ENCODE data around the gene CNPY1.

Gene CNPY1

DNA sequence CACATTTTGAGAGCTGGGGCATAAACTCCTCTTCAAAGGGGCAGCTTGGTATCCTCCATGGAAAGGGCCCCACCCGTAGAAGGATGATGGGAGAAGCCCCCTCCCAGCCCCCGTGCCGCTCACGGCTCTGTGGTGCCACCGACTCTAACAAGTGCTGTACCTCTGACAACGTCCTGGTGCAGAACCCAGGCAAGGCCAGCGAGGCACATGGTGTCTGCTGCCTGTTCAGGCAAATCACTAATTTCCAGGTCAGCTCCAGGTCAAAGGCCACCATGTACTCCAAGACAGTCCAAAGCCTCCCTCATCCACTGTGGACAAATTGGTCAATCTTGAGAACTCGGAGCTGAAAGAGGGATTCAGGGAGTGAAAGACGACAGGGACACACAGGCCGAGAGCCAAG, 11.4 kb upstream of the CNPY1 start:
- no peak for DNase-seq

DNA sequence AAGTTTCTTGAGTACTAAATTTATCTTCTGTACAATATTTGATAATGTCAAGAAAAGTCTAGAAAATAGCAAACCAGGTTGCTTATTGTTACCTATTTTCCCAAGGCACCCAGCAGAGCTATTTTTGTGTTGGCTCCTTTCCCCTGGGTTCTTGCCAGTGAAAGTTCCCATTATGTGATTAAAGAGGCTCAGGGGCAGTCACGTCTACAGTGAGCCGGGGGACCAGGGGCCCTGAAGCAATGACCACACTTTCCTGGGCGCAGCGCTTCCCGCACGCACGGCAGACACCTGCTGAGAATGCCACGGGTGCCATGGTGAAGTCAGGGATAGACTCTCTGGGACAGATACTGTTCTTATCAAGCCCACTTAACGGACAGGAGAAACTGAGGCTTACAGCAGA, 10.4 kb upstream of the CNPY1 start:
- DNase-seq: no peak

DNA sequence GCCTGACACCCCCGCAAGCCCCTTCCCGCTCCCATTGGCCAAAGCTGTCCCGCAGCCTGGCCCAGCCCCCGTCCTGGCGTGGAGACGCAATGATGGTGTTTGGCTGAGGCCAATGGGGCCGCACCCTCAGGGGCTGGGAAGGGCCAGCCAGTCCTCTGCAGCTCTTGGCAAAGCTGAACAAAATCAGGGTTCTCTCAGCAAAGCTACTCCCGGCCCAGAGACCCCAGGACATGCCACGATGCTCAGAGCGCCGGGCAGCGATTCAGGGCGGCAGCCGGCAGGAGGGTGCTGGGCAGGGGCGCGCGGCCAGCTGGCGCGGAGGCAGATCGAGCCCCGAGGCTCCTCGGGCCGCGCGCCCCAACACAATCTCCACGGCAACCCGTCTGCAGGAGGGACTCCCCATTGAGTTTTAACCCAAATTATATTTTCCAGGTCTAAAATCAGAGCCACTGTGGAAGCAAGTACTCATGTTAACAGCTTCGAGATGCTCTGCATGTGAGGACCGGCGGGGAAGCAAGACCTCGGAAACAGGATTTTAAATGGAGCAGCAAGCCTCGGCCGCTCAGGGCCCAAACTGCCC, 8.8 kb upstream of the CNPY1 start:
- DNase-seq: no peak

DNA sequence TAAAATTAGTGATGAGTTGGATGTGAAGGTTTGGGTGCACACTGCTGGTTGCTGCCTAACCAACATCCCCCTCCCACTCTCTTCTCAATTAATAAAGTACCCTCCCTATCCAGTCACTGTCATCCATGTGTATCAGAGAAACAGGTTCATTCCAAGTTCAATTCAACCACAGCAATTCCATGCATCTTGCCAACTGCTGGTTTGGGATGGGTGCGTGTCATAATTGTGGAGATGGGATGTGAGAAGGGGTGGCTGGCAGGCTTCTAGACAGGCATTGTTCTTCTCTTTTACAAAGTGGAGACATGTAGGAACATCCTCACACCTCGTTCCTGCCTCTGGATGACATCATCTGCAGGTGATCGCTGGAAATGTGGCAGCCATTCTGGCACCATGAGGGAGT, 7.5 kb upstream of the CNPY1 start:
- DNase-seq: no peak

DNA sequence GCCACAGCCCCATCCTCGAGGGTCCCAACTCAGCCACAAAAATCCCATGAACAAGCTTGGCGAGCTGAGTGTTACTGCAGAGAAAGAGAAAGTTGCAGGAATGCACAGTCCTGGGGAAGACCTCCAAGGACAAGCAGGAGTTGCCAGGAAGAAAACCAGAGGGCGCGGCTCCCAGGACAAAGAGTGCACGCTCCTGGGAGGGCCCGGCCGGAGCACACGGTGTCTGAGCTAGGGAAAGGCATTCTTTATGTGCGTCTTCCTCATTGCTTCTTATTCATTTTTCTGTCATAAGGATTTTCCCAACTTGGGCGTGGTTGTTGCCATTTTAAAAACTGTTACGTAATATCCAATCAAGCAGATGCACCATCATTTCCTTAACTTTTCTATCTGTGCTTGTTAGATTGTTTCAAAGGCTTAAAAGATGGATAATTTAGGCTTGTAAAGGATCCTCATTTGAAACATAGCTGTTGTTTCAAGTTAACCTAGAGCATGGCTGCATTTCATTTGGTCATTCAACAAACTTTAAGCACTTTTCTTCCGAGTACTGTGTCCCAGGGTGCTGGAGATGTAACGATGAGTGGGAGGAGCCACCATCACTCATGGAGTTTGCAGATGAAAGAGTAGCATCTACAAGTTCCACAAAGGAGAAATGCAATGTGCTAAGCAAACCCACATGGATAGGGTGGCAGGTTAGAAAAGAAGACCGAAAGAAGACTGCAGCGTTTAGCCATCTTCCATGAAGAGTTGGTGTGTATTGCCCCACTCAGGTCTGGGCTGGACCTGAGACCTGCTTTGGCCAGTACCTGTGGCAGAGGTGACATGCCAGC, 5.6 kb upstream of the CNPY1 start:
- no peak for DNase-seq

DNA sequence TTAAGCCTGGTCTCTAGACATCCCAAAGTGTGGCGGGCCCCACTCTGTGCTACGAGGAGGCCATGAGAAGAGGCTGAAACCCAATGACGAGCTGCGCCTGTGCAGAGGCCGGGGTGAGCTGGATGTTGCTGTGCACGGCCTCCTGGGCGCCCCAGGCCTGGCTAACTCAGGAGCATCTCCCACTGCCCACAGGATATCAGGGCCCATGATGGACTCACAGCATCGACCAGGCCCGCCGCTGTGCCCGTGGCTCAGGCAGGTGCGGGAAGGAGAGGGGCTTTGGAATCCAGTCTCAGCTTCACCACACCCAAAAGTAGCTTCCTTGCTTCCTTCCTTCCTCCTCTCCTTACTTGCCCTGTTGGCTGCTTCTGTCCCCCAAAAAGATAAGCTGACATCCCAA, 4.6 kb upstream of the CNPY1 start:
- DNase-seq: no peak

DNA sequence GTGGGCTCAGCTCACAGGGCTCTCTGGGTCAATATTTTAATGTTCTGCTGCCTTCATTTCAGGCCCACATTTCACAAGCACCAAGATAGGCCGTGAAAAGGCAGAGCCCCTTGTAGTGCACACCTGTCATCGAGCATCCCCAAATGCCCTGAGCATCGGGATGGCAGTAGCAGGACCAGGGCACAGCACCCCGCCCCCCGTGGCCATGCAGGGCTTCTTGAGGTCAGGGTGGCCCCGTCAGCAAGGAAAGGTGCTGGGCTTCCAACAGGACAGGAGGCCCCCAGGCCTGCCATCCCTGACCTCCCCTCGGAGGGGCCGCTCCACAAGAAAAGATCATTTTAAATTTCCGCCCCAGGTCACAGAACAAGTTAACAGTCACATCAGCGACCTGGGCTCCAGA, 2.9 kb upstream of the CNPY1 start:
- no peak for DNase-seq

DNA sequence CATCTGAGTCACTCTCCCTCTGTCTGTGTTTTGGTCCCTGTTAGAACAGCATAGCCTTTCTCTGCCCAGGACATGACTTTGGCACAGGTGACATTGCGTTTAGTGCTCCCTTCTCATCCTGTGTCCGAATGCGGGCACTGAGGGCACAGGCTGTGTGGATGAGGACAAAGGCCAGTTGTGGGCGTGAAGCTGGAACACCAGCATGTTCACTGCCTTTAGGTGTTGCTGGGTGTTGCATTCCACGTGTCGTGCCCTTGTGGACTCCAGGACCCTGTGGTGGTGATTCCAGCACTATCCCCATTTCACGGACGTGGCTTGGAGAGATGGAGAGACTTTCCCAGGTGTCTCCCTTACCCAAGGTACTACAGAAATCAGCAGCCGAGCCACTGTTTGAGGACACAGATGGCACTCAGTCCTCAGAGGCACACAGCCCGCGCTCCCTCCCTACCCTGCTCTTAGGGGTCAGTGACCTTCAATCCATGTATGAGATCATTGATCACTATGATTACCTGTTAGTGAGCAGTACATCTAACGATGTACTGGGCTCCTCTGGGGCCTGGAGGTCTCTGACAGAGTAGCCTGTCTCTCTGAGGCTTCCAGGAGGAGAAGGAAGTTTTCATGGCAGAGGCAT, 917 bp upstream of the CNPY1 start:
- DNase-seq: no peak

DNA sequence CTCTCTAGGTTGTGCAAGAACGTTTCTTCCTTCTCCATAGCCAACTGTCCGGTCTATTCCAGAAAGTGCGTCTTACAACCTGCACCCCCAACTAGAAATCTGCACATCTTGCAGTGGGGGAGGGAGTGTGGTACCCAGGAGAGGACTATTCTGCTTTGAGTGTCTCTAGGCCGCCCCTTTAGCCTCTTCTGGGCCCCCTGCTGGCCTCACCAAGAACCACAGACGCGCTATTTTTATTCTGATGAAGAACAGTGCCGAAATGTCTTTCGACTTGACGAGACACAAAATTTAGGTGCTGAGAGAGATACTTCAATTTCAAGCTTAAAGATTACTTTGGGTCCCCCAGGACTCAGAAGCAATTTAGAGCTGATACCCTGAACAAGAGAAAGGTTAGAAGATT, 1.0 kb downstream of the CNPY1 start:
- no peak for DNase-seq

DNA sequence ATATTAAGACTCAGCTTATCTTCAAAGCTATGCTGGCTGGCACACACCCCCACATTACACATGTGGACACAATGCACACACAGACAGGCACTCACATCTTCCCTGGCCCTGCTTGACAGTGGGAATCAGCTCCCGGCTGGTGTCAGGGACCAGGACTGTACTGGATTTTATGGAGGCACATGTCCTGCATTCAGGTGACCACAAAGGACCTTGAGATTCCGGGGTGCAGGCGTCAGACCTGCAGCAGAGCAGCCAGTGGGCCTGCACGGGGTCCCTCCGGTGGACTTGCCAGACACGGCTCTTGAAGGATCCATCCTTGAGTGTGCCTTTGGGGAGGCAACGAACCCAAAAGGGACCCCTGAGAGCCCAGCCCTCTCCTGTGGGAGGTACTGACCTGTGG, 1.9 kb downstream of the CNPY1 start:
- no peak for DNase-seq

DNA sequence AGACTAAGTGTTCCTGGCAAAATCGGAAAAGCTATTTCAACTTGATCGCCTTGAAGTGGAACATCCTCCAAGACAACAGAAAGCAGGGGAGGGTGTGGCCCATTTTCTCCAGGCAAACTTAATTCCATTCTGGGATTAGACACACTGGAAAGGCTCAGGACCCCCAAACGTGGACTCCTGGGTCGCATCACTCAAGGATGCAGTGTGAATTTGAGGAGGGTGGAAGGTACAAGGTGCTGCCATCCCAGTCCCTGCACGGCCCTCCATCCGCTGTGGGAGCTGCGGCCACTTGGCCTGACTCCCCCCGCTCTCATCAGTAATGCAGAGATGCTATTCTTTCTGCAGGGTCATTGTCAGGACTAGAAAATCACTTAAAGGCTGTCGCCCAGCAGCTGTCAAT, 2.4 kb downstream of the CNPY1 start:
- DNase-seq: no peak

DNA sequence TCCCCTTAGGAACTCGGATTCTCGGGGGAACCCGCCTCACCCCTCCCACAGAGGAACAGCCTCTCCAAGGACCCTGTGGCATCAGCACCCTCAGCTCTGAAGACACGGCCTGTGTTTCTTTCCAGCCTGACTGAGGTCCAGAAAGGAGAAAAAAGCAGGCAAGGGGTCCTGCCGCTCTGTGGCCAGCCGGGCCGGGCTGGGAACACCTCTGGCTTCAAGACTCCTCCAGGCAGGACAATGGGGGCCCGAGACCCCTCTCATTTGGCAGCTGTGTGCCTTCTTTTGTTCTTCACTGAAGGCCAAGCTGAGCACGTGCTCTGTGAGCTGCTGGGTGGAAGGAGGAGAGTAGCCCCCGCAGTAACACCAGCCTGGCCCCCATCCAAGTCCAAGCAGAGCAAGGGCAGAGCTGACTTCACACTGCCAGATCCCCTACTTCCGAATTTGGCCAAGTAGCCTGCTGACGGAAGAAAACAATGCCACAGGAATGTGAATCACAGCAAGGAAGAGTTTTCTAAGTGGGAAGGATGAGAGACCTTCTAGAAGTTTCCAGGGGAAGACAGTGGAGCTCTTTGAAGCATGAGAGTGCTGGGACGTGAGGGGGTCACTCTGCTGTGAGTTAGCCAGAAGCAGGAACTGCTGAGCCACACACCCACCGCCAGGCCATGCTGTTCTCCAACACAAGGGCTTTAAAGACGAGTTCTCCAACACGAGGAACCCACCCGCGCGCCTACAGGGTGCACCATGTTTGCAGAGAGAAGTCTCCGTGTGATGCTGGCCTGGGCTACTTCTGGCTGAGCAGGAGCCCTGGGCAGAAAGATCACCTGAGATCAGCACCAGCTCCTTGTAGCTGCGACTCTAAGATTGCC, 3.1 kb downstream of the CNPY1 start:
- no peak for DNase-seq

DNA sequence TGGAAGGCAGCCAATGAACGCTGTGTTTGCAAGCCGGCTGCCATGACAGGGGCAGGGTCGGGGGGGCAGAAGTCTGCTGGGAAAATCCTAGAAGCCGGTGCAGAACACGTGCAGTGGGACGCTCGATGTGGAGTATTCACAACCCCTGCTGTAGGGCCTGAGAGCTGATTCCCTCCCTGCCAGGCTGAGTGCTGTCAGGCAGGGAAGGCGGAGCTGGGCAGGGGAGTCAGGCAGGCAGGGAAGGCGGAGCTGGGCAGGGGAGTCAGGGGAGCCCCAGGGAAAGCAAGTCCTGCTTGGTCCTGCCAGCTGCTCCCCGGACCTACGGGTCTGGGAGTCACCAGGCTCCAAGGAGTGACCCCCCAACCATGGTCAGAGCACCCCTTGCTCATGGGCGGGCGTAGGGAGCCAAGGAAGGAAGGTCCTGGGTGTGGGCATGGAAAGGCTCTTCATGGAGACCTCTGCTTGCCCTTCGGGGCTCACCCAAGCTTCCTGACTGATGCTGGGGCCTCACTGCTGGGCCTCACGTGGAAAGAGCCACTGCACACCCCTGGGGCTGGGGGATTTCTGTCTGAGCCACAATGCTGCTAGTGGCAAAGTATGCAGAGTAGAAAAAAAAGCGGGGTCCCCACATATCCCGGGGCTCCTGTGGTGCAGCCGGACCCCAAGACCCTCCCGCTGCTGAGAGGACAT, 4.2 kb downstream of the CNPY1 start:
- no peak for DNase-seq

DNA sequence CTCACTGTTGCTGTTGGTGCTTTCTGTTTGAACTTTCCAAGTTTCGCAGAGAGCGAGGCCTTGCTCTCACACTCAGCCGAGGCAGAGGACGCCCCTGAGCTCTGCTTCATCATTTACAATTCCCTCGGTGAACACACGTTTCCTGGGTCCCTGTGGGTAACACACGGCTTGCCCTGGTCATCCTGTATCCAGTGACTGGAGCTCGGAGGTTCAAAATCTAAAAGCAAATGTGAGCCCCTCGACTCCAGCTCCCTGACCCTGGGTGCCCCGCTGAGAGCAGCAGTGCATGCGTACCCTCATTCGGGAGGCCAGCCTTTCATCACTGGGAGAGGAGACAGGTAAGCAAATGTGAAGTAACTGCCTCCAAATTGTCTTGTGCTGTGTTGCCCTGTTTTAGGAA, 5.8 kb downstream of the CNPY1 start:
- no peak for DNase-seq

DNA sequence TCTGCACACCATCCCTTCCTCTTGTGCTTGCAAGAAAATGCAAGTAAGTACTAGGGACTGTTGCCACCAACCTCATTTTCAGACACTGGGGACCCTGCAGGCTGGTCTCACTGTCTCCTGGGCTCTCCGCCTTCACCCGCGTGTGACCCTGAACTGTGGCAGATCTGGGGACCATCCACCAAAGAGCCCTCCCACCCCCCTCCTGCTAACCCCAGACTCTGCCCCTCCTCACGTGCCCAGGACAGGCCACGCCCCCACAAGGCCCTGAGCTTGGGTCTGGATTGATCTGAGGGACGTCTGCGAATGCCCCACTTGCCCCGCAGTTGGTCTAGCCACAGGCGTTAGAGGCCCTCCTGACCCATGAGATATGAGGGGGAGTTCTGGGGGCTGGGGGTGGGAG, 8.1 kb downstream of the CNPY1 start:
- DNase-seq: no peak

DNA sequence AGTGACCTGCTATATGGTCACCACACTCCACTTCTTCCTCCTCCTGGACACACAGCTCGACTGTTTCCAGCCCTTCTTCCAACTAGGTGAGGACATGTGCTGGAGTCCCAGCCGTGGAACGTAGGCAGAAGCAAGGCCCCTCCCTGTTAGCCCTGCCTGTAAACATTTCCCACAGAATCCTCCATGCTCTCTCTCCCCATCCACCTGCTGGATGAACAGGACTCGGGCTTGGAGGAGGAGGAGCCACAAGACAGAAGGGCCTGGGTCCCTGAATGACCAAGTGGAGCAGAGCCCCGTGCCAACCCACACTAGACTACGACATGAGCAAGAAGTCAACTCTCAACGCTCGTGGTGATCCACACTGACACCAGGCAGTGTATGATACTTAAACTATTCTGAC, 9.9 kb downstream of the CNPY1 start:
- DNase-seq: no peak

DNA sequence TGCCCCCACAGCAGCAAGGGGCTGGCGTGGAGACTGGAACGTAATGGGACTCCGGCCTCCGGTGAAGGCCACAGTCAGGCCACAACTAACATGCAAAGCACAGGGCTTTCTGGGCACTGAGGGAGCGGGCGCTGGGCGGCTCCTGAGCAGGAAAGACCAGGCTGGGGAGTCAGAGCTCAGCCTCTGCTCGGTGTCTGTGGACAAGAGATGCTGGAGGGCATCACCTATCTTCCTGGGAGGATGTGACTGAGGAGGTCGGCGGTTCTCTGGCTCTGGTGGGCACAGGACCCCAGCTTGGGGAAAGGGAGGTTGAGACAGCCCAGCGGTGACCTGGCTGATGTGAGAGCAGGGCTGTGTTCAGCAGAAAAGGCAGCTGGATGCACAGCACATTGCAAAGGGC, 11.7 kb downstream of the CNPY1 start:
- DNase-seq: no peak

DNA sequence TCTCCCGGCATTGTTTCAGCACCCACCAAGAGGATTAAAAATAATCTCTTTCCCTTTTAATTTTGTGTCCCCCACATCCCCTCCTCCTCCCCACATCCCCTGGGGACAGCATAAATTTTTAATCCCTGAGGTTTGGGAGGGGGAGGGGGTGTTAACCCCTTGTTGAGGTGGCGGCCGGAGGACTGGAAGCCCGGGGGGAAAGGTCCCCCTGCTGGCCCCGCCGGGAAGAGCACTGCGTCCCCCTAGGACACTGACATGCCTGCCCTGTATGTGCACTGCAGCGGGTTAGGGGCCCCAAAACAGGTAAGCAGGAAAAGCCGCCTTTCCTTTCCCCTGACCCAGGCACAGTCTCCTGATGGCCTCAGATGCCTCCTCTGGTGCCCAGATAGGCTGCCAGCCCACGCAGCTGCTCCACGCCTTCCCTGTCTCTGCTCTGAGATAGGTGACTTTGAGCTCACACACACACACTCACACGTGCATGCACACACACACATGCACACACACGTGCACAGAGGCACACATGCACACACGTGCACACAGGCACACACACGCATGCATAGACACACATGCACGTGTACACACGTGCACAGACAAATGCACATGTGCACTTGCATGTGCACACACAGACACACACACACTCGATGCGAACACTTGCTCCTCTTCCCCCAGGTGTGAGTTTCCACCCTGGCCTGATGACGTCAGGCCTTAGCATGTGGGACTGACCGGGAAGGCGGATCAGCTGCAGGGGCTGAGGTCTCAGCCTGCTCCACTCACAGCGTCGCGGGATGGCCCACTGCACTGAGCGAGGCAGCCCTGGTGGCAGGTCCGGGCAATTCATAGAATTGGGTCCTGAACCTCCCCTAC, 12.3 kb downstream of the CNPY1 start:
- DNase-seq: no peak

DNA sequence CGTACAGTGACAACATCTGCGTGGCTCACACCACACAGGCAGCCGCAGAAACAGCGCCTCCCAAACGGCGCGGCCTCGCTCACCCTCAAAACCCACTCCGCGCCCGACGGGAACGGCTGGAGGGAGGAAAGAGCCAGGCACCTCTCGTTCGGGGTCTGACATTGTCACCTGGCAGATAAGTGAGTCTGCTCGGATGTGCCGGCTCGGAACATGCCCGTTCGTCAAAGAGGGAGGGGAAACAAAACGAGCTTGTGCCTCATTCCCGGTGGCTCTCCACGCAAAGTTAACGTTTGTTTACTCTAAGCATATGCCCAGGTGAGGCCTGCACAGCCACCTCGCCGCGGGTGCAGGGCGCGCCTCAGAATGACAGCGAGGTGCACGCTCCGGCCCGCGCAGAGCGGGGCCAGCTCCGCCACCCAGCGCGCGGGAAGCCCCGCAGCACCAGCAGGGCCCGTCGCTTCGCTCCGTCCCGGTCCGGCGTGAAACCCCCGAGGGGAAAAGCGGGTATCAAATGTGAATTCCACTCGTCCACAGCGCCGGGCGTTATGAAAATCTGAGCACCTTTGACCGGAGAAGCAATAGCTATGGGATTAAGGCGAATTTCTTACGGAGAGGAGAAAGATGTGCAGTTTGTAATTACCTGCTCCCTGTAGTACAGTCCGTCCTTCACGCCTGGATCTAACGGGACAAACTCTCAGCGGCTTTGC, 13.1 kb downstream of the CNPY1 start:
- no peak for DNase-seq

DNA sequence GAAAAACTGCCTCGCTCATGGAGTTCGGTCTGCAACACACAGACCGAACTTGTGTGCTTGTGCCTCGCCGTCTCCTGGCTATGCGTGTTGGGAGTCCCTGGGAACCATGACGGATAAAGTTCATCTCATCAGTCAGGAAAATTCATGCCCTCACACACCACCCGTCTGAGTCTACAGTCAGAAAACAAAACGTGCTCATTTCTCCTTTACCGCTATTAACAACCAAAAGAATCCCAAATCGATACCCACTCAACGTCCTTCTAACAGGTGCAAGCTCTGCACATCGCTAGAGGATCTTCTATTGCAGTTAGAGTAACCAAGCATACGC, 13.6 kb downstream of the CNPY1 start:
- DNase-seq: no peak

DNA sequence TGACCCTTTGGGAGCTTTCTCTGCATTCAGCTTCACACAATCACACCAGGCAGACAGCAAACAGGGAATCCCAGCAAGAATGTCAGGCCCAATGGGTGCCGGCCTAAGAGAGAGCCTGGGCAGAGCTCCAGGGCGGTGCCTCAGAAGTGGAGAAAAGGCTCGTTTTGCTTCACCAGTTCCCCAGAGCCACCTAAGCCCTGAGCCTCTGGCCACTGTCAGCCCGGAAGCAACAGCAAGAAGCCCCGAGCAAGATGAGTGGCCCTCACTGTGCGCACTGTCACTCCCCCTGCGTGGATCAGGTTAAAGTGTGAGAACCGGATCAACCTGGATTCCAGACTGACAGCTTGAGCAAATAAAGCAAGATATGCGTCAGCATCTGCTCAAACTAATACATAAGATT, 14.7 kb downstream of the CNPY1 start:
- no peak for DNase-seq

All from central memory CD4-positive, alpha-beta T cell (primary cell).